Measurements from ENCODE around the gene TOP3B.
A peak's percentile ranks its signal among the peaks of the same experiment; 100 is the strongest.
"Not testable (repeated sequence)": the region's sequence is repeated elsewhere in the genome, so short reads cannot be mapped to it uniquely, and the experiment has no call there.

TOP3B gene

GRCh38 chr22:21941921-21942320 lies 40.7 kb downstream of the TOP3B start:
- DNase-seq = no peak

DNA sequence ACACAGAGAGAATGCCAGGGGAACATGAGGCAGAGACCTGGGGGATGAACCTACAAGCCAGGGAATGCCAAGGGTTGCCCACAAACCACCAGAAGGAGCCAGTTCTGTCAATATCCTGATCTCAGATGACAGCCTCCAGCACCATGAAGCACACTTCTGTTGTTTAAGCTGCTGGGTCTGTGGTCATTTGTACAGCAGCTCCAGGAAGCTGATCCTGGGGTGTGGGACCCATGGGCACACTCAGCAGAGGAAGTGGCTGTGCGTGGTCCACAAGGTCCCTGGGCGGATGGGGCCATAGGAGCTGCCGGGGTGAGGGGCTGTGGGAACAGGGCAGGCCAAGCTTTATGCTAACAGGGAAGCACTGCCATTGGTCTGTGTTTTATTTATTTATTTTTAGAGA lies 42.1 kb downstream of the TOP3B start:
- DNase-seq = no peak

DNA sequence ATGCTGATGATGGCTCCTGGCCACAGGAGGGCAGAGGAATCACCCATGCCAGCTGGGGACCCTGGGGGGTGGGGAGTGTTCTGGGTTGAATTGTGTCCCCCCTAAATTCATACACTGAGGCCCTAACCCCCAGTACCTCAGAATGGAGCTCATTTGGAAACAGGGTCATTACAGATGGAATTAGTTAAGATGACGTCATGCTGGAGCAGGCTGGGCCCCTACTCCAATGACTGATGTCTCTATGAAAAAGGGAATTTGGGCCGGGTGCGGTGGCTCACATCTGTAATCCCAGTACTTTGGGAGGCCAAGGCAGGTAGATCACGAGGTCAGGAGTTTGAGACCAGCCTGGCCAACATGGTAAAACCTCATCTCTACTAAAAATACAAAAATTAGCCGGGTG lies 42.7 kb downstream of the TOP3B start:
- DNase-seq = not testable (repeated sequence)

GRCh38 chr22:21939461-21939913 lies 43.1 kb downstream of the TOP3B start:
- no peak for DNase-seq

DNA sequence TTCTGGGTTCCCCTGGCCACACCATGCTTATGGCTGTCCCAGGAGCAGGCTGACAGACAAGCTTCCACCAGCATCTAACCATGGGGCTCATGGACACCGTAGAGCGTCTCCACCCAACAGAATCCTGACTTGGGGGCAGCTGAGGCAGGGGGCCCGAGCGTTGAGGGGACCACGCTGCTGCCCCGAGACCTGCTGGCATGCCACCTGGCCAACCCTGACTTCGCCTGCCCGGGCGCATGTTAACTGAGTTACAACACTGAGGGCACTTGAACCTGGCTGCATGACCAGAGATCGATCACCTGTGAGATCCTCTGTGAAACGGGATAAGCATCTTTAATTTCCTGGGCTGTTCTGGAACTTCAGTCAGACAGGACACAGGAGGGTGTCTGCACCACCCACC lies 43.7 kb downstream of the TOP3B start:
- DNase-seq = no peak

DNA sequence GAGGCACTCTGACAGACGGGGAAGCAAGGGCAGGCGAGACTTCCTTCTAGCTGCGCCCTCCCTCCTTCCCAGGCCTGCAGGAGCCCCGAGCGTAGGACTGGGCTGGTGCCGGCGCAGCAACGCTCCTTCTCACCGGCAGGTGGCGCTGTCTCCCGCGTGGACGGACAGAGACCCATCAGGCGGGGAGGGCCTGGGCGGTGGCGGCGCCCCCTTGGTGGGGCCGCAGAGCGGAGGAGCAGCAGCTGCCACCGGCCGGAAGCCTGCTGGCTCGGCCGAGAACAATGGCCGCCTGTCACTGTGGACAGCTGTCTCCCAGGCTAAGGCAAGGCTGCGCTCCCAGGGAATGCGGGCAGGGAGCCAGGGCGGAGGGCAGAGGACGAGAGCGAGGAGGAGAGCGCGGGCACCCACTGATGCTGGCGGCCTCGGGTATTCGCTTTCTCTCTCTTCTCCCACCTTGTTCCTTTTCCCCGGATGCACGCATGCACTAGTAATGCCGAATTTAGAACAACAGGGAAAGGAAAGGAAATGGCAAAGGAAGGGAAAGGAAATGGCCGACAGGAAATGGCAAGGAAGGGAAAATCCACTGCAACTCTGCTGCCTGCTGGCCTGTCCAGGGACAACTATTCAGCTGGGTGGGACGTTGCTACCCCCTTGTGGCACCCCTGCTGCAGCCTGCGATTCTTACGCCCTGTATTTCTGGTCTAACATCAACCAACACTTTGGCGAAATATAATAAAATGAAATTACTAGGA lies 44.3 kb downstream of the TOP3B start:
- DNase-seq = peak; percentile 85 to 90

DNA sequence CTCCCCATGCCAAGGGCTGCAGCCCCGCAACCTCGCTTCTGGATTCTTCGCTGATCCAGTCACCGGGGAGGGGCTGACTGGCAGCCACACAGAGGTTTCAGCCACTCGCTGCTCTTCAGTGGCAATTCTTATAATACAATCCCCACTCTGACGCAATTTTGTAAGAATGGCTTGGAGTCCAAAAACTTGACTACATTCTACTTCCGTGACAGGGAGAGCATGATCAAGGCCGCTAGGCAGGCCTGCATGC lies 44.8 kb downstream of the TOP3B start:
- DNase-seq = no peak

DNA sequence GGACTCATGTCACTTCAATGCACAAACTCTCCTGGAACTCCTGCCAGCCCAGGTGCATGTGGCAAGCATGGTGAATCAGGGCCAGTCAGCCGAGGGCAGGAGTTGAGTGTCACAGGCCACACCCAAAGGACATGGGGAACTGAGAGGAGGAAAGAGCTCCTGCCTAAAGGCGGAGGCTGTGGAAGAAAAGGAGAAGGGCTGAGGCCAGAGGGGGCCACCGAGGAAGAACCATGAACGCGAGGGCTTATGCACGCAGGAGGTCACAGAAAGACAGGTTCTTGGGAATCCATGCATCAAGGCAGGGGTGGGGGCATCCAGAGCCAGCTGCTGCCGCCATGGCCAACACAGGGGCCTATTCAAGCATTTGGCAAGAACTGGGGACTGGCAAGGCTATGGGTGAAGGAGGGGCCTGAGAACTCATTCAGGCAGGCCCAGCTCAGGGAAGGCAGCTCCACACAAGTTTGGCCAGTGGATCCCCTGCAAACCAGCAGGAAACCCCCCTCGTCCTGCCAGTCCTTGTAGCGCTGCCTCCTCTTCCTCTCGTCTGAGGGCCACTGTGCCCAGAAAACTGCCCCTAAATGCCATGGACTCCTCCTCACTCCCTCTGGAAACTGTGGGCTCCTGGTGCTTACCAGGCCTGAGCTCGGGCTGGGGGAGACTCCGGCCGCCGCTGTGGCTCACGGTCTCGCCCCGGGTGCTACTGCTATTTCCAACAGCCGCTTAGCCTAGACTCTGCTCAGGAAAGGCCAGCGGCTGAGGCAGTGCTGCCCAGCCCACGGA lies 45.4 kb downstream of the TOP3B start:
- DNase-seq = no peak

DNA sequence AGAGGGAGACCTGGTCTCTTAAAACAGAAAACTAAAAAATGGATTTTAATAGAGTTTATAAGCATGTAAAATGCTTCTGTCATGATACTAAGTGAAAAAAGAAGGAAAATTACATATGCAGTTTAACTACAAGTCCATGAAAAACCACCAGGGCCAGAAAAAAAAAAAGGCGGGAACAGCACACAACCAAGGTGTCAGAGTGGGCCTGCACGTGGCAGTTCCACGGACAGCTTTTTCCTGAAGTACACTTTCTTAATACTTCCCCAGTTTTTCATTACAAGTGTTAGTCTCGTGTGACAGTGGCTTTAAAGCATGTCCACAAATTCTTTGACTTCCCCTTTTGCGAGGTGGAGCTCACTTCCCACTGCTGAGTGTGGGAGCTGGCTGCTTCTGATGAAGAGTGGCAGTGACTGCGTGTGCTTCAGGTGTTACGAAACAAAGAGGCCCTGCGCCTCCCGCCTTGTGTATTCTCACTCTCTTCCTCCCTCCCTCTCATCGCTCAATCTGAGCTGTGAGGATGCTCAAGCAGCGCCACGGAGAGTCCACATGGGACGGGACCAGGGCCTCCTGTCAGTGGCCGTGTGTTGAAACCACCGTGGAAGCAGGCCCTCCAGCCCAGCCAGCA lies 46.3 kb downstream of the TOP3B start:
- DNase-seq = no peak

DNA sequence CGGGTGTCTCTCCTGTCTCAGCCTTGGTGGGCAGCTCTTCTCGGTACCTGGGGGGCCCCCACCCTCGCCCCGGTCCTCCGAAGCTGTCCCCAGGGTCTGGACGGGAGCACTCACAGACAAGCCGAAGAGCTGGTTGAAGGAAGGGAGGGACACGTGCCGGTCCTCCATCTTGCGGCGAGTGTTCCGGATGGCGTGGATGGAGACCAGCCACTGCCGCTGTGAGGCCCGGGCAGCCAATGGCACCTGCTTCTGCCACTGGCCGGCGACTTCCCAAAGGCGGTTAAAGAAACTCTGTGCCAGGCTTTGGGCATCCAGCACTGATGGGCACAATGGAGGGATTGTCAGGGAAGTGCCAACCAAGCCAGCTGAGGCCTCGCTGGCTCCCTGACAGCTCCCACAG lies 48.7 kb downstream of the TOP3B start:
- DNase-seq = no peak

DNA sequence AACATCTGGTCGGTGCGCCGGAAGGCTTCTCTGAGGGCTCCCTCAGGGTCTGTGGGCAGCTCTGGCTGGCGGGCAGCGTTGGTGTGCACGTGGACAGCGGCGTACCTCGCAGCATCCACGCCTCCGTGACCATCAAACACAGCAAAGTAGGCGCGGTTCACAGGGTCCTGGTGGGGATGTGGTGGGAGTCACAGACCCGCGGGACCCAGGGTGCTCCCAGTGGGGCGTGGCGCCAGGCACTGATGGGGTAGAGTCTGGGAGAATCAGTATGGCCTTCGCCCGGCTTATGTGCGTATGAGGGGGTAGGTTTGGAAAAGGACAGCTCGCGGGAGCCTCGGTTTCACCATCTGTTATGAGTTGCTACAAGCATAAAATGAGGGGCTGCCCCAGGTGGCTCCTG lies 49.2 kb downstream of the TOP3B start:
- no peak for DNase-seq

DNA sequence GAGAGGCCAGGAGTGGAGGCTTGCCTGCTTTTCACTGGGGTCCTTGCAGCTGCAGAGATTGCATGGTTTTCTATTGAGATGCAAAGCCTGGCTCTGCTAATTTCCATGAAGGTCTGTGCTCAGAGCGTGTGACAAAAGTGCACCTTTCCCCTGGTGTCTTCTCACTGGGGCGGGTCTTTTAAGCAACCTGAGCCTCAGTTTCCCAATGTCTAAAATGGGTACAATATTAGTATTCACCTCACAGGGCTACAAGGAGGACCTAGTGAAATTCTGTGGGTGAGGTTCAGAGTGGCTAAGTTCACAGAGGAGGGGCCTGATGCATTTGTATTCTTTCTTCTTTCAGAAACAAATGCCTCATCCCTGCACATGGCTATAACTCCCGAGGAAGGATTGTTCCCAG lies 50.2 kb downstream of the TOP3B start:
- DNase-seq = no peak

DNA sequence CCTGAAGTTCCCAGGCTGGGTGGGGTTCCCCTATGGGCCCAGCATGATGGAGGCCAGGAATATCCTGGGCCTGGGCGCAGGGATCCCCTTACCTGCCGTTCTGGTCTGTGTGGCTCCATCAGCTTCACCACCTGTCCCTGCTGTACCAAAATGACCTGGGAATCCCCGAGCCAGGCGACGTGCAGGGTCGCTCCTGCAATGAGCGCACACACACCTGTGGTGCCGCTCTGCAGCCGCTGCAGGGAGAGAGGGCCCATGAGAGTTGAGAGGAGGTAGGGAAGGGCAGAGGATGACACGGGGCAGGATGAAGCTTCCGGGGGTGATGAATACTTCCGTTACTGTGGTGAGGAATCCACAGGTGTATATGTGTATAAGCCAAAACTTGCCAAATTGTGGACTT lies 51.5 kb downstream of the TOP3B start:
- DNase-seq = no peak

DNA sequence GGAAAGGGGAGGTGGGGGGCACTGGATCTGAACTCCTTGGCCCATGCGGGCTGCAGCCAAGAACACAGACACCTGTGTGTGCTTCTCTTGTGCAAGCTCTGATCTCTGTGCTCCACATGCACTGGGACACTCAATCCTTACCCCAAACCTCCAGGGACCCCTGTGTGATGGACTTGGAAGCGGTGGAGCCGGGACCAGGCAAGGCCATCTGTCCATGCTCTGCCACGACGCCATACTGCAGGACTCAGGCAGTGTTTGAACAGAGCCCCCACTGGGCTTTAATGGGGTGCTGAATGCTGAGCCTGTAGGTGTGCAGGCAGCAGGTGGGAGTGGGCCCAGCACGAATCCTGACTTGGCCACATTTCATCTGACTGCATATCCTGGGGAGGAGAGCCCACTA lies 53.3 kb downstream of the TOP3B start:
- no peak for DNase-seq

DNA sequence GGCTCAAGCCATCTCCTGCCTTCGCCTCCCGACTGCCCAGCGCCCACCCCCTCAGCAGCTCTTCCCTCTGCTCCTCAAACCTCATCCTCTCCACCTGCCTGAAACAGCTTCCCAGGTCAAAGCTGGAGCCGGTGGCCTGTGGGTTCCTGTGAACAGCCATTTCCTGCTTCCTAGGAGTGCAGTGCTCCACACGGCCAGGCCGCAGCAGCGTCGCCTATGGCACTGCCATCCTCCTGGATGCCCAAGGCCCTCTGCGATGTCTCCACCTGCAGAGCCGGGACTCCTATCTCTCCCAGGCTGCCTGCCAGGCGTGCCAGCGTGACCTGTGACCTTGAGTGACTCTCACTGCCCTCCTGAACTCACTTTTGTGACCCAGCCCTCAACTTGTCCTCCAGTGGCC lies 54.5 kb downstream of the TOP3B start:
- no peak for DNase-seq

GRCh38 chr22:21927174-21927823 lies 55.3 kb downstream of the TOP3B start:
- no peak for DNase-seq

DNA sequence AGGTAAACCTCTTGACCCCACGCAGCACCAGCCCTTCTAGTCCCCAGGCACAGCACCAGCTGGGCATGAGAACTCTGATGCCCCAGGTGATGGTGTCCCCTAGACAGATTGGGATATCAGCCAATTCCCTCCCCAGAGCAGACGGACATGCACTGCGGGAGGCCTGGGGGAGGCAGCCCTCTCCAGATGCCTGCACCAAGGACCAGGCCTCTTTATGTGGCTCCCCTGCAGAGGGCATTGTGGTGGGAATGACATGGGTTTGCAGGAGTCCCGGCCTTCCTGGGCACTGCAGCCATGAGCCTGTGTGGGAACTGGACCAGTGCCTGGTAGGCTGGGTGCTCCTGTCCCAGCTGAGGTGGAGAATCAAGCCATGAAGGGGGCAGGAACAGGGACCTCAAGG lies 55.9 kb downstream of the TOP3B start:
- no peak for DNase-seq

DNA sequence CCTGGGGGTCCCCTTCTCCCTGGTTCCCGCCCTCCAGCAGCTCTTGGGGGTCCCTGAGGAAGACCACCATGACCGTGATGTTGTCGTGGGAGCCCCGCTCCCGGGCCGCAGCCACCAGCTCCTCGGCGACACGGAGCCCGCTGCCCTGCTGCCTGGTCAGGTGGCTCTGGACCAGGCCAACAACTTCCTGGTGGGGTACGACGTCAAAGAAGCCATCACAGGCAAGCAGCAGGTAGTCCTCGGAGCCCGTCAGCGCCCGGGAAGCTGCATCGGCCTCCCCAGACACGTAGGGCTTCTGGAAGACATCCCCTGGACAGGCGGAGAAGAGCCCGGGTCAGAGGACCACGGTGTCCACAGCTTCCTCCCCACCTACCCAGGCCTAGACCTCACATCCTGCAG lies 59.4 kb downstream of the TOP3B start:
- no peak for DNase-seq

DNA sequence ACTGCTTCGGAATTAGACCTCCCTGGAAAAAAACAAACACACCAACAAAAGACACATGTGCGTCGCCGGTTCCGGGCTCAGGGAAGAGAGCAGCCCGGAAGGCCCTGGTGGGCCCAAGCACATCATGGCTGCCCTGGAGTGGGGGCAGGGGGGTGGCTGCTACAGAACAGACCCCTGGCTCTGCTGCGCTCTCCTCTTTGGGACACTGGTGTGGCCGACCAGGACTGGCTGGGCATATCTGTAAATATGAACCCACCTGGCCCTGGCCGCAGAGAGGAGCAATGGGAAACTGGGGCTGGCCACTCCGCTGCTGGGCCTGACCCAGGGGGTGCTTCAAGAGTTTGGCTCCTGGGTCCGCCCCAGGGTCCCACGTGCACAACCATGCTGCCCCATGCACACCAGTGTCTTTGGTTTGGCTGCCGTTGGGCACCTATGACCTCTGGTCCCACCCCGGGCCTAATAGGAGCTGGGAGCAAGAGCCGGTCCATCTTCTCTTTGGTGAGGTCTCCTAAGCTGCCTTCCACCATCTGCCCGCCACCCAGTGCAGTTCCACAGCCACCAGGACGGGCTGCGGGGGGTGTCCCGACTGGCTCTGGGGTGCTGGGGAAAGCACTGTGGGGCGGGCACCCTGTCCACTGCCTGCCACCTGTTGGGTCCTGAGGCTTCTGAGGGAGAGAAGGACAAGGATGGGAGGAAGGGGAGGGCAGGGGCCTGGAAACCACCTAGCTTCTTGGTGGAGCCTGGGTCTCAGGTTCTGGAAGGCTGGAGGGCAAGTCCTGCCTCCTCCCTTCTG lies 60.0 kb downstream of the TOP3B start:
- DNase-seq = no peak

DNA sequence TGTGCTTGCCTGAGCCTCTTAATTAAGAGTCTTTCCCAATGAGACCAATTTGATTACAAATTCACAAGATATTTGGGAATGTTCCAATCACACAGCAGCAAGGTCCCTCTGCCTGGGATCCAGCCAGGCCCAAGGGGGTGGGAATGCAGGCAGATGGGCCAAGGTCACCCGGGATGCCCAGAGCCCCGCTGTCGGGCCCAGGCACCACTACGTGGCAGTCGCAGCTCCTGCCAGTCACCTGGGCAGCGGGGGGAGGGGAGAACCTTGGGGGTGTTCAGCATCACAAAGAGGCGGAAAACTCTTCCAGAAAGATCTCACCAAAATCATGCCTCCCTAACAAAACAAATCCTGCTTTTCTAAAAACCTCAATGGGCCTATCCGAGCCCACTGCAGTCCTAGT lies 60.9 kb downstream of the TOP3B start:
- DNase-seq = no peak

GRCh38 chr22:21921184-21921721 lies 61.3 kb downstream of the TOP3B start:
- DNase-seq = no peak

DNA sequence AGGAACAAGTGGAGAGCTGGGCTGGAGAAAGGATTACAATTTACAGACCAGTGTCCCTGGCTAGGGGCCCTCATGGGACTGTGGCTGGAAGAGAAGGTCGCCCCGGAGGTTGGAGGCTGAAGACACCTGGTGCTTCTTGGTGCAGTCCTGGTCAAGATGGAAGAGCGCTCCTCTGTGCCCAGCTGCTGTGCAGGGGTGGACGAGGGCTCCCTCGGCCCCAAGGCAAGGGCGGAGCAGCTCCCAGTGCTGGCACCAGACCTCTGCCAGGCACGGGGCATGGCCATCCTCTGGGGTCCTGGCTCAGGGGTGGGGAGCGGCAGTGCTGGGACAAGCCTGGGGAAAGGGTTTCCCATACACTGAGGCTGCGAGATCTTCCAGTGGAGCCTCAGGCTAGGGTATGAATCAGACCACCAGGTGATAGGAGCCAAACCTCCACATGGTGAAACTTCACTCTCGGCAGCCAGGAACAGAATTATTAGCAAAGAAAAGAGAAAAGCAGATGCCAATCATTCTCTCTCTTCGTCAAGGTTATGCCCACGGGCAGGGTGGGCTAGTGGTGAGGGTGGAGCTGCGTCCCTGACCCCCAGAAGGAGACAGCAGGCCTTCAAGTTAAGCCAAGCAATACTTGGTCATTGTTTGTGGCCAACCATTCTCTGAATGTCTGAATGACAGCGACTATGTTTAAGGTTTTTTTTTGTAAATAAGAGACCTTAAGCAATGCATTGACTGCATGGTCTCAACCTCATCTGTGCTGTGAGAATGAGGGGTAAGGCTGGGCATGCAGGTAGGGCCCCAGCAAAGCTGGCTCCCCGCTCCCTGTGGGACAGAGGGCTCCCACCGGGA lies 62.0 kb downstream of the TOP3B start:
- DNase-seq = no peak

Data from activated CD4-positive, alpha-beta T cell treated with anti-CD3 and anti-CD28 coated beads, Interleukin-2, amount 50 U/mL, for 4 hours (primary cell).